ENCODE measurements around the gene SUGP2.

The SUGP2 gene

GRCh38 chr19:19033426-19034203, at the start of gene SUGP2, which contains the start of gene ARMC6:
SUGP2 (minus strand) TSS chr19:19033517; CDS start chr19:19031071, 2,446 bp downstream.
ARMC6 (plus strand) TSS chr19:19033603; CDS start chr19:19034210, 607 bp downstream.
- DNase-seq = peak; percentile 89

GRCh38 chr19:19081642-19082151, 48.4 kb upstream of the SUGP2 start:
- DNase-seq = no peak

DNA sequence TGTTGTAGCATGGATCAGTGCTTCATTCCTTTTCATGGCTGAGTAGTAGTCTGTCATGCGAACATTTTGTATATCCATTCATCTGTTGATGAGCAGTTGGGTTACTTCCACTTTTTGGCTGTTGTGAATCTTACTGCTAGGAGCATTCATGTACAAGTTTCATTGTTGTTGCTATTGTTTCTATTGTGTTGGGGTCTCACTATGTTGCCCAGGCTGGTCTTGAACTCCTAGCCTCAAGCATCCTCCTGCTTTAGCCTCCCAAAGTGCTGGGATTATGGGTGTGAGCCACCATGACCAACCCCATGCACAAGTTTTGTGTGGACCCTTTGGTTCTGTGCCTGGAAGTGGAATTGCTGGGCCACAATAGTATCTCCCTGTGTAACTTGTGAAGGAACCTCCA, 46.3 kb upstream of the SUGP2 start:
- no peak for DNase-seq

DNA sequence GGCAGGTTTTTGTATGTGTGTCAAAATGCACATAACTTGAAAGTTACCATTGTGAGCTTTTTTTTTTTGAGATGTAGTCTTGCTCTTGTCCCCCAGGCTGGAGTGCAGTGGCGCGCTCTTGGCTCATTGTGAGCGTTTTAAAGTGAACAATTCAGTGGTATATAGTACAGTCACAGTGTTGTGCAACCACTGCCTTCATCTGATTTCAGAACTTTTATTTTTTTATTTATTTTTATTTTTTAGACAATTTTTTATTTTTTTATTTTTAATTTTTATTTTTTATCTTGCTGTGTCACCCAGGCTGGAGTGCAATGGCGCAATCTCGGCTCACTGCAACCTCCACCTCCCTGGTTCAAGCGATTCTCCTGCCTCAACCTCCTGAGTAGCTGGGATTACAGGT, 45.5 kb upstream of the SUGP2 start:
- DNase-seq = no peak

DNA sequence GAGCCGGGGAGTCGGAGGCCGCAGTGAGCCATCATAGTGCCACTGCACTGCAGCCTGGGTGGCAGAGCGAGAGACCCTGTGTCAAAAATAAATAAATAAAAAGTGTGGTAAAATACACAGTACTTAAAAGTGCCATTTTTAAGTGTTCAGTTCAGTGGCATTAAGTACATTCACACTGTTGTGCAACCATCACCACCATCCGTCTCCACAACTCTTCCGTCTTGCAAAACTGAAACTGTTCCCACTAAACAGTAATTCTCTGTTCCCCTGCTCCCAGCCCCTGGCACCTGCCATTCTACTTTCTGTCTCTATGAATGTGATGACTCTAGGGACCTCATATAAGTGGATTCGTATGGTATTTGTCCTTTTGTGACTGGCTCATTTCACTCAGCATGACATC, 43.8 kb upstream of the SUGP2 start:
- no peak for DNase-seq

GRCh38 chr19:19076476-19076875, 43.2 kb upstream of the SUGP2 start:
- no peak for DNase-seq

DNA sequence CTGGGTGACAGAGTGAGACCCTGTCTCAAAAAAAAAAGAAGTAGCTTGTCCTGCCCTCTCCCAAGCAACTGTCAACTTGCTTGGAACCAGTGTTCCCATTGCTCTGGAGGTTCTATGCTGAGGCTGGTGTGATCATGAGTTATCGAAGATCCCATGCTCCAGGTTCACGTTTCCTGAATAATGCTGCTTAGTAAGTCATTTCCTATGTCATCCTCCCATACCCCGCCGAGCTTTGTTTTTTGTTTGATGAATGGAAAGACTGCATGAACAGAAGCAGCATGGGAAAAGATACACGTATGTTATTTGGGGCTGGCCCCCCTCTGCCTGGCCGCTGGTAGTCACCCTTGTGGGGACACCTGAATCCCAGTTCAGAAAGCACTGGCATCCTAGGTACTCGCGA, 41.8 kb upstream of the SUGP2 start:
- DNase-seq = no peak

DNA sequence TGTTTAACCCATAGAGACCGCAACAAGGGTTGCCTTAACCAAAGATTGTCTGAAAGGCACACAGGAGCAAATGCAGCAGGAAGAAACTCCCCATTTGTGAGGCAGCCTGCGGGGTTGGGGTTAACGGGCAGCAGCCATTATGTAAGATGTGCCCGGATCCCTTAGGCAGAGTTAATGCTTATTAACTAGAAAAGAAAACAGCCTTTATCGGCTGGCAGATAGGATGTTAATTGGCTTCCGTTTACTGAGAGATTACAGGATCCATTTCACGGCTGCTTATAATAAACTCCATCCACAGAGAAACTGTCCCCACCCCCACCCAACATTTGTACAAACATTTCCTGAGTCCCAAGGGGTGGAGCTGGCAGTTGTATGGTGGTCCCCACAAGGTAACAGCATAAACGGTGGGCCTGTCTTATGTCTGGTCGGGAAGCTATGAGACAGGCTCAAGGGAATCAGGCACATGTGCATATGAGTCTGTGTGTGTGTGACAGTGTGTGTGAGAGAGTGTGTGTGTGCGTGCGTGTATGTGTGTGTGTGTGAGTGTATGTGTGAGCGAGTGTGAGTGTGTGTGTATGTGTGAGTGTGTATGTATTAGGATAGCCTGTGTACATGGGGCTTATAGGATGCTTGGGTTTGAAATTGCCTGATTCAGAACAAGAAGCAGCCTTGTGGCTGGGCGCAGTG, 41.0 kb upstream of the SUGP2 start:
- no peak for DNase-seq

- no peak for DNase-seq
Measured at GRCh38 chr19:19071897-19072296, 38.6 kb upstream of the SUGP2 start.

GRCh38 chr19:19068659-19069654, 35.6 kb upstream of the SUGP2 start:
- DNase-seq = no peak

DNA sequence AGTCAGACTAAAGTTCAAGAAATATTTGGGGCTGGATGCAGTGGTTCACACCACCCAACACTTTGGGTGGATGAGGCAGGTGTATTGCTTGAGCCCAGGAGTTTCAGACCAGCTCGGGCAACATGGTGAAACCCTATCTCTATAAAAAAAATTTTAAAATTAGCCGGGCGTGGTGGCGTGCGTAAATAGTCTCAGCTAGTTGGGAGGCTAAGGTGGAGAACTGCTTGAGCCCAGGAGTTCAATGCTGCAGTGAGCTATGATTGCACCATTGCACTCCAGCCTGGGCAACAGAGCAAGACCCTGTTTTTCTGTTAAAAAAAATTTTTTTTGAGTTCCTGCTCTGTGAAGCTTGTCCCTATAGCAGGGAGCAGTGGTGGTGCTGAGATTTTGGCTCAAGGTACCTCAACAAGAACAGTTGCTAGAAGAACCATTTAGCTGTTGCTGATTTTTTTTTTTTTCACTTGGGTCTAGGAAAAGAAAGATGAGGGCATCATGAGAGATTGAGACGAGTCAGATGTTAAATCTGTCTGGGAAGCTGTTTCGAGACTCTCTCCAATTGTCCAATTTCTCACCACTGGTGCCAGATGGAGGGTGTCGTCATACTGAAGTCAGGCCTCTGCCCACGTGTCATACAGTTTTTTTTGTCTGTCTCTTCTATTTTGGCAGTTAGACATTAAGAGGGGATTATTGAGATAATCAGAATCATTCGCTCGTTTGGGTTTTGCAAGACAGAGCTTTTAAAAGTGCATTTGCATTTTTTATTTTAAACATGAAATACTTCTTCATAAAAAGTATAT, 34.2 kb upstream of the SUGP2 start:
- no peak for DNase-seq

- DNase-seq = no peak
Measured at GRCh38 chr19:19064811-19065745, 31.8 kb upstream of the SUGP2 start.

- DNase-seq = no peak
Measured at GRCh38 chr19:19064098-19064722, 30.9 kb upstream of the SUGP2 start.

DNA sequence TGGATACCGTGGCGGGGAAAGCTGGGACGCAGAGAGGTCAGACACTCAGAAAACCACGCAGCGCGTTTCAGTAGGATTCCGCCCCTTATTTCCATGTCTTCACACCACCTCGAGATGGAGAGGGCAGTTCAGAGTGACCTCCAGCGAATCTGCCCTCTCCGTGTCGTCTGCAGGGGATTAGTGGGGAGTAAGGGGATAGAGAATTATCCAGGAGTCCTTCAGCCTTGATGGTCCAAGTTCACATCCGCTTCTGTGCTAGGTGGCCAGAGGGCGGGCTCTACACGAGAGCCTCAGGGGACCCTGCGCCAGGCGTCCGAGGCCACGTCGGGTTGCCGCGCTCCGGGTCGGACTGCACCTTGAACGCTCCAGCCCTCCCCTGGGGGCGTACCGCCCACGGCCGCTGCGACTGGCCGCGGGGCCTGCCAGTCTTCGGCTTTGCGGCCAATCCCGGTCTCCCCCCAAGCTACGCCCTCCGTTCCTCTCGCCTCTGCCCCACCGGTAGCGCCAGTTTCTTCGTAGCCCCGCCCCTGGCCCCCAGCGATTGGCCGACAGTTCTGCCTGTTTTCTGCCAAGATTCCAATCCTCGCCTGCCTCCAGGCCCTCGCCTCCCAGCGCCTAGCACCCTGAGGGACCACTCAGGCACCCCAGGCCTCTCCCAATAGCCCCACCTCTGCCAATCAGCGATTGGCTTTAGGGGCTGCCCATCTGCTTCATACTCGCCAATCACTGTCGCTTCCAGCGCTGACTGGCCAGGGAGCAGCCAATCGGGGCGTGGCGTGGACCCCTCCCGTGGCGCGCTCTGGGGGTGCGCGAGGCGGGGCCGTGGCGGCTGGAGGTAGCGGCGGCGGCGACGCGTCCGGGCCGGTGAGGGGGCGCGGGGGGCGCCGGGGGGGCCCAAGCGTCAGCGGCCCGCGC, 30.1 kb upstream of the SUGP2 start, which contains the start of gene SLC25A42:
Gene SLC25A42 (plus strand): TSS at position 812 of the 915 bp plus-strand sequence. CDS start 32,131 bp downstream, outside the sequence.
- peak; percentile 100 for DNase-seq

- no peak for DNase-seq
Measured at GRCh38 chr19:19062454-19063182, 29.3 kb upstream of the SUGP2 start.

DNA sequence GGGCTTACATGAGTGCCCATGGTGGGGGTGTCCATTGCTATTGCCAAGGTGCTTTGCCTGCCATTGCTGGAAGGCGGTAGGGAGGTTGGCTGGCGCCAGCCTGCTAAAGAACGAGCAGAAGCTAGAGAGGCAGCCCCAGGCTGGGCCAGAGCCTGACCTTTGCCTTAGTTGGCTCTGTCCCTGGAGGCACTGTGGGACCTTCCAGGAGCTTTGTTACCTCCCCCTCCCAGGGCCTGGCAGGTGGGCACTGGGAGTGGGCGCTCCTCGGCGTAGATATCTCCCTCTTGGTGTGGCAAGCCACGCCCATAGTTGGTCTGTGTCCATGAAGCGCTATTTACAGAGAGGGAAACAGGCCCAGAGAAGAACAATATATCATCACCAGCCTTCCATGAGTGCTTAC, 28.2 kb upstream of the SUGP2 start:
- no peak for DNase-seq

- no peak for DNase-seq
Measured at GRCh38 chr19:19059837-19060611, 26.7 kb upstream of the SUGP2 start.

Measured in stimulated activated naive CD4-positive, alpha-beta T cell treated with Interleukin-2 at 50 U/mL for 16 hours (primary cell).